OCI-LY7 (cell line): ENCODE data around the gene LRTM1.

Experiments used
- CTCF ChIP-seq: fragments of 200-600 bp; sonication (generic); conservative IDR thresholded peaks from 2 replicates; pipeline ENCODE4 v1.5.1; 2014; ENCODE audit warnings: mild to moderate bottlenecking, antibody characterized with exemption, low read length, moderate library complexity, mixed read lengths
- EZH2phosphoT487 ChIP-seq: fragments of 200-600 bp; sonication (generic); IDR thresholded peaks from 2 replicates; pipeline ENCODE4 v1.6.1; 2018; ENCODE audit warnings: low read depth, borderline replicate concordance, mild to moderate bottlenecking, mixed run types, antibody characterized with exemption, low read length, moderate library complexity, mixed read lengths

- no peak for TF ChIP-seq CTCF
- no peak for TF ChIP-seq EZH2phosphoT487
Observed at GRCh38 chr3:54915976-54916375, 11.9 kb downstream of the LRTM1 start.
